Body of pancreas (tissue), 4 donors: ENCODE results near the gene GABPA. TPM values are rescaled to one million over a fixed set of nuclear protein-coding genes. Genes with fewer than 3 reads are reported as not detected.
A peak's percentile ranks its signal among the peaks of the same experiment; 100 is the strongest.
"Not testable (repeated sequence)": the region's sequence is repeated elsewhere in the genome, so short reads cannot be mapped to it uniquely, and the experiment has no call there.

Experiments used
- ATAC-seq: fragments of 150-250 bp; one replicate; pipeline ENCODE4 v1.9.1; 2016
- DNase-seq, 4 donors: peaks; one replicate each; pipeline ENCODE4 v3.0.0-alpha.2; 2019
- H3K27ac ChIP-seq, 4 donors: fragments of 200-600 bp; sonication (generic); 1 replicate in 3 of 4; 2 replicates in 1 of 4; pipeline versions ENCODE4 v1.5.1 to v1.6.1; 2016 to 2019; ENCODE audit warnings: mild to moderate bottlenecking in 1 of 4, mixed read lengths in 1 of 4, moderate library complexity in 1 of 4
- H3K27me3 ChIP-seq, 2 donors: fragments of 200-600 bp; sonication (generic); one replicate each; pipeline ENCODE4 v1.6.0; 2016; ENCODE audit warnings: mild to moderate bottlenecking in 1 of 2
- H3K36me3 ChIP-seq, 2 donors: fragments of 200-600 bp; sonication (generic); replicated peaks in 1 of 2; 2 replicates each; pipeline ENCODE4 v1.5.1; 2016; ENCODE audit warnings: low read depth in 2 of 2; ENCODE audit not compliant: insufficient read depth in 1 of 2
- H3K4me1 ChIP-seq: fragments of 200-600 bp; sonication (generic); one replicate; pipeline ENCODE4 v1.6.0; 2016
- H3K4me3 ChIP-seq, 2 donors: fragments of 200-600 bp; sonication (generic); 1 replicate in 1 of 2; 2 replicates in 1 of 2; pipeline ENCODE4 v1.5.1; 2016 to 2019
- H3K9me3 ChIP-seq, 3 donors: fragments of 200-600 bp; sonication (generic); 1 replicate in 2 of 3; 2 replicates in 1 of 3; pipeline ENCODE4 v1.5.1; 2016
- POLR2A ChIP-seq, 3 donors: fragments of 450-650 bp; IDR thresholded peaks; one replicate each; pipeline ENCODE4 v1.6.1; 2016; ENCODE audit warnings: antibody characterized with exemption in 3 of 3, mild to moderate bottlenecking in 2 of 3
- WGBS, 2 donors: methylation state at CpG; one replicate each; pipeline ENCODE4 v1.1.5; 2017; 5-methylcytosine and 5-hydroxymethylcytosine counted together
- intact Hi-C: fragments of 100-400 bp; cut with DNase I; formaldehyde crosslinking; loops from one replicate; pipeline ENCODE4 v1.15.1; 2023
- total RNA-seq, 2 donors: library from RNA; depleted of rRNA; stranded (reverse); fragments of >200 nt; gene quantifications; one replicate each; pipeline ENCODE4 v1.1.0, GENCODE V29; 2016
- TF ChIP-seq, protein P1 (sequence below), 7 experiments: fragments of 450-650 bp in 4 of 7; fragments of 200-600 bp in 3 of 7; sonication (generic) in 3 of 7; IDR thresholded peaks; one replicate each; pipeline ENCODE4 v1.5.1; 2016 to 2019; ENCODE audit warnings: antibody characterized with exemption in 7 of 7

The GABPA gene
- total RNA-seq, 2 donors from 2014 or later, result 8.9 to 11.2 TPM

- TF ChIP-seq POLR2A (IDR thresholded peaks at IDR 0.05), result no peak
- TF ChIP-seq, protein P1, sequence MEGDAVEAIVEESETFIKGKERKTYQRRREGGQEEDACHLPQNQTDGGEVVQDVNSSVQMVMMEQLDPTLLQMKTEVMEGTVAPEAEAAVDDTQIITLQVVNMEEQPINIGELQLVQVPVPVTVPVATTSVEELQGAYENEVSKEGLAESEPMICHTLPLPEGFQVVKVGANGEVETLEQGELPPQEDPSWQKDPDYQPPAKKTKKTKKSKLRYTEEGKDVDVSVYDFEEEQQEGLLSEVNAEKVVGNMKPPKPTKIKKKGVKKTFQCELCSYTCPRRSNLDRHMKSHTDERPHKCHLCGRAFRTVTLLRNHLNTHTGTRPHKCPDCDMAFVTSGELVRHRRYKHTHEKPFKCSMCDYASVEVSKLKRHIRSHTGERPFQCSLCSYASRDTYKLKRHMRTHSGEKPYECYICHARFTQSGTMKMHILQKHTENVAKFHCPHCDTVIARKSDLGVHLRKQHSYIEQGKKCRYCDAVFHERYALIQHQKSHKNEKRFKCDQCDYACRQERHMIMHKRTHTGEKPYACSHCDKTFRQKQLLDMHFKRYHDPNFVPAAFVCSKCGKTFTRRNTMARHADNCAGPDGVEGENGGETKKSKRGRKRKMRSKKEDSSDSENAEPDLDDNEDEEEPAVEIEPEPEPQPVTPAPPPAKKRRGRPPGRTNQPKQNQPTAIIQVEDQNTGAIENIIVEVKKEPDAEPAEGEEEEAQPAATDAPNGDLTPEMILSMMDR (IDR thresholded peaks at IDR 0.05), result no peak
- H3K27ac ChIP-seq, result no peak overlapping the region
- whole genome bisulfite sequencing, 2 donors, result 67 to 83% methylated on average over 3 of the region's 3 CpGs
- no peaks in the 10 kb centered on the region for H3K27me3 ChIP-seq
- no peak overlapping the region for H3K4me3 ChIP-seq
- H3K4me1 ChIP-seq, result no peaks in the 10 kb centered on the region
- no peaks in the 10 kb centered on the region for H3K36me3 ChIP-seq
- intact Hi-C loops, result no loop called here
- ATAC-seq, result no peak
- DNase-seq, result no peak
- no peaks in the 10 kb centered on the region for H3K9me3 ChIP-seq
These were observed 42.8 kb upstream of the GABPA start for GRCh38 chr21:25691976-25692375.

GRCh38 chr21:25695461-25695860 lies 39.3 kb upstream of the GABPA start:
- H3K27me3 ChIP-seq, H3K27ac ChIP-seq, intact Hi-C loops, ATAC-seq, H3K4me3 ChIP-seq, H3K4me1 ChIP-seq, DNase-seq, H3K9me3 ChIP-seq, H3K36me3 ChIP-seq: not testable (repeated sequence)
- 91 to 96% methylated on average over 11 to 25 of the region's 36 CpGs for WGBS, 2 donors

DNA sequence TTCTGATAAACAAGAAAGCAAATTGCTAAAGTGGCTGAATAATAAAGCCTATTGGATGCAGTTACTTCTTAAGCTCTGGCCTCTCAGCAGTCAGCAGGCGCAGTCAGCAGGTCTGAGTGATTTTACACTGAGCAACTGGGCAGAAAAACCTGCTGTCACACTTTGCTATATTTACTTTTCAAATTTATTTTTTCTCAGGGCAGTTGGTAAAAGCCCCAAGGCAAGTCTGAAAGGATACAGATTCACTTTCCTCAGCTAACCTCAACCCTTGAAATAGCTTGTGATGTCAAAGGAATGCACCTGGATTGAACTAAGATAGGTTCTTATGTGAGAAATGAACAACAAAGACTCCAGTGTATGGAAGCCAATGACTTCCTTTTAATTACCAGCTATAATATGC lies 34.0 kb upstream of the GABPA start:
- 88 to 95% methylated on average over 1 of the region's 1 CpG for WGBS, 2 donors
- TF ChIP-seq, protein P1 (IDR thresholded peaks at IDR 0.05), result no peak
- no peak for TF ChIP-seq POLR2A (IDR thresholded peaks at IDR 0.05)
- Histone ChIP-seq H3K9me3 (no peaks in the 10 kb centered on the region), H3K27ac (no peak overlapping the region), H3K36me3 (no peaks in the 10 kb centered on the region), H3K4me3 (no peak overlapping the region), H3K4me1 (no peaks in the 10 kb centered on the region), H3K27me3 (no peaks in the 10 kb centered on the region)
- ATAC-seq, result no peak
- intact Hi-C loops, result loop anchor here (10.0 kb wide), 1 partner anchor 86 kb away; no protein-coding TSS in a partner anchor
- DNase-seq, result no peak

DNA sequence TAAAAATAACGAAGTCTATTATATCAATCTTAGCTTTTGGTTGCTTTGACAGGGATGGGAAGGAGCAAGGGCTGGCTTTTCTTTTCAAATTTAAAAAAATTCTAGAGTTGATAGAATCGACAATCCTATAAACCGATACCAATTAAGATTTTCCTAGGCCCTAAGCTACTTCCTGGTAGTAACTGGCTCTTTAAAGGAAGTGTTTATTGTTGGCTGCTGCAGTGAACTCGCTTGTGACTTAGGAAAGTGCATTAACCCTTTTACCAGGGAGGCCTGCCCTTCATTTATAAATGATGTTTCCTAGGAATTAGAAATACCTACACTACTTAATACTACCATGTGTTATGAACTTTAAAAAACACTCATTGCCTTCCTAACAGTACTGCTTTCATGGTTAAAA lies 33.2 kb upstream of the GABPA start:
- WGBS, 2 donors, result 58 to 59% methylated on average over 4 of the region's 4 CpGs
- intact Hi-C loops, result loop anchor here (10.0 kb wide), 1 partner anchor 87 kb away; no protein-coding TSS in a partner anchor

GRCh38 chr21:25708467-25709065 lies 26.2 kb upstream of the GABPA start:
- Histone ChIP-seq H3K4me1 (no peaks in the 10 kb centered on the region), H3K27me3 (no peaks in the 10 kb centered on the region), H3K27ac (no peak overlapping the region), H3K36me3 (no peaks in the 10 kb centered on the region), H3K9me3 (no peaks in the 10 kb centered on the region), H3K4me3 (no peak overlapping the region)
- intact Hi-C loops, result loop anchor here (10.0 kb wide), 1 partner anchor 94 kb away; no protein-coding TSS in a partner anchor
- WGBS, 2 donors, result 45 to 50% methylated on average over 7 of the region's 7 CpGs
- no peak for ATAC-seq
- TF ChIP-seq, protein P1 (IDR thresholded peaks at IDR 0.05), result peak; percentile 58 to 77 (median 65)
- no peak for TF ChIP-seq POLR2A (IDR thresholded peaks at IDR 0.05)
- peak in 3 of 4 donors; percentile 32 to 44 (median 42) for DNase-seq

More for the DNA sequence above, 33.2 kb upstream of the GABPA start:
- ATAC-seq (no peak), DNase-seq (no peak)
- TF ChIP-seq, protein P1 (IDR thresholded peaks at IDR 0.05), result no peak
- TF ChIP-seq POLR2A (IDR thresholded peaks at IDR 0.05), result no peak
- Histone ChIP-seq H3K27ac (no peak overlapping the region), H3K36me3 (no peaks in the 10 kb centered on the region), H3K4me3 (no peak overlapping the region), H3K27me3 (no peaks in the 10 kb centered on the region), H3K4me1 (no peaks in the 10 kb centered on the region), H3K9me3 (no peaks in the 10 kb centered on the region)
